Muscle of leg (tissue), 11 donors: ENCODE data around the gene KATNA1. TPM values are rescaled to one million over a fixed set of nuclear protein-coding genes. Genes with fewer than 3 reads are reported as not detected.
A peak's percentile ranks its signal among the peaks of the same experiment; 100 is the strongest.

Source experiments
- DNase-seq: peaks from one replicate; pipeline ENCODE4 v3.0.0; 2013
- H3K27ac ChIP-seq: one replicate; pipeline ENCODE4 v1.5.1; 2013; ENCODE audit warnings: mild to moderate bottlenecking, low read length, control low read depth
- H3K27me3 ChIP-seq: one replicate; pipeline ENCODE4 v1.6.1; 2013; ENCODE audit warnings: low read length; ENCODE audit not compliant: control insufficient read depth, insufficient read depth
- H3K36me3 ChIP-seq: one replicate; pipeline ENCODE4 v1.6.1; 2013; ENCODE audit warnings: low read length; ENCODE audit not compliant: control insufficient read depth, insufficient read depth
- H3K4me1 ChIP-seq: one replicate; pipeline ENCODE4 v1.6.1; 2013; ENCODE audit warnings: low read length; ENCODE audit not compliant: control insufficient read depth, insufficient read depth
- H3K4me3 ChIP-seq: one replicate; pipeline ENCODE4 v1.5.1; 2013; ENCODE audit warnings: low read length, control low read depth
- H3K9me3 ChIP-seq: replicated peaks from 2 replicates; pipeline ENCODE4 v1.6.1; 2013; ENCODE audit warnings: low read depth, low read length; ENCODE audit not compliant: control insufficient read depth
- WGBS: methylation state at CpG from one replicate; pipeline ENCODE4 v1.1.5; 2013; ENCODE audit warnings: missing lambda C conversion rate; ENCODE audit not compliant: insufficient coverage; 5-methylcytosine and 5-hydroxymethylcytosine counted together
- polyA plus RNA-seq, 8 donors: library from polyadenylated mRNA; unstranded; fragments of 120-200 nt; gene quantifications; one replicate each; pipeline versions ENCODE4 v1.2.1 to v1.2.3, GENCODE V29; 2013; ENCODE audit warnings: inconsistent platforms in 1 of 8, low replicate concordance in 1 of 8; ENCODE audit not compliant: insufficient read length in 8 of 8, insufficient read depth in 1 of 8
- total RNA-seq: library from RNA; stranded (reverse); fragments of 120-200 nt; gene quantifications from one replicate; pipeline ENCODE4 v1.2.4, GENCODE V29; 2013

Gene KATNA1
- total and polyA plus RNA-seq, 9 donors, result 19.1 to 24.7 (median 21.9) TPM

GRCh38 chr6:149567945-149568585, 80.4 kb downstream of the KATNA1 start:
- H3K4me1 ChIP-seq, result peaks cover 9% of the 10 kb centered on the region
- H3K27ac ChIP-seq, result no peak overlapping the region
- peaks cover 2% of the 10 kb centered on the region for H3K27me3 ChIP-seq
- peaks cover 2% of the 10 kb centered on the region for H3K36me3 ChIP-seq
- H3K4me3 ChIP-seq, result no peak overlapping the region
- H3K9me3 ChIP-seq, result no peaks in the 10 kb centered on the region
- WGBS, result no CpG with 5 or more reads among the region's 7 CpGs
- no peak for DNase-seq

- WGBS, result 42% methylated on average over 10 of the region's 12 CpGs
Observed at GRCh38 chr6:149567194-149567586, 81.3 kb downstream of the KATNA1 start.

GRCh38 chr6:149566410-149567193, 81.9 kb downstream of the KATNA1 start:
- under 1% methylated on average over 73 of the region's 81 CpGs for WGBS
- Histone ChIP-seq H3K36me3 (no peaks in the 10 kb centered on the region), H3K27me3 (peaks cover 2% of the 10 kb centered on the region), H3K4me3 (peak overlapping the region; percentile 96), H3K27ac (peak overlapping the region; percentile 91), H3K9me3 (no peaks in the 10 kb centered on the region), H3K4me1 (peaks cover 9% of the 10 kb centered on the region)
- DNase-seq, result peak; percentile 59

More at GRCh38 chr6:149567194-149567586, 81.3 kb downstream of the KATNA1 start:
- Histone ChIP-seq H3K36me3 (no peaks in the 10 kb centered on the region), H3K4me3 (peak overlapping the region; percentile 96), H3K4me1 (peaks cover 9% of the 10 kb centered on the region), H3K27me3 (peaks cover 2% of the 10 kb centered on the region), H3K27ac (peak overlapping the region; percentile 91), H3K9me3 (no peaks in the 10 kb centered on the region)
- no peak for DNase-seq

- Histone ChIP-seq H3K27me3 (peaks cover 3% of the 10 kb centered on the region), H3K36me3 (no peaks in the 10 kb centered on the region), H3K9me3 (no peaks in the 10 kb centered on the region), H3K27ac (peak within 1 kb of the TSS; percentile 91), H3K4me3 (peak within 1 kb of the TSS; percentile 96), H3K4me1 (peaks cover 9% of the 10 kb centered on the region)
- DNase-seq, result peak; percentile 98
- WGBS, result under 1% methylated on average over 32 of the region's 59 CpGs
Observed at GRCh38 chr6:149565527-149566409, 82.7 kb downstream of the KATNA1 start, which contains the start of gene GINM1. TSS of gene GINM1 (plus strand) at chr6:149566375. CDS start at chr6:149566415, 40 bp downstream.

- Histone ChIP-seq H3K9me3 (no peaks in the 10 kb centered on the region), H3K36me3 (no peaks in the 10 kb centered on the region), H3K27me3 (peaks cover 6% of the 10 kb centered on the region), H3K27ac (no peak overlapping the region), H3K4me3 (no peak overlapping the region), H3K4me1 (peaks cover 9% of the 10 kb centered on the region)
- 80% methylated on average over 1 of the region's 3 CpGs for WGBS
- no peak for DNase-seq
Observed at GRCh38 chr6:149563928-149564325, 84.6 kb downstream of the KATNA1 start.

GRCh38 chr6:149563203-149563927, 85.1 kb downstream of the KATNA1 start:
- no peak overlapping the region for H3K4me3 ChIP-seq
- H3K27ac ChIP-seq, result no peak overlapping the region

GRCh38 chr6:149560736-149561135, 87.8 kb downstream of the KATNA1 start:
- Histone ChIP-seq H3K27me3 (peaks cover 8% of the 10 kb centered on the region), H3K4me3 (no peak overlapping the region), H3K36me3 (no peaks in the 10 kb centered on the region), H3K27ac (no peak overlapping the region), H3K4me1 (no peaks in the 10 kb centered on the region), H3K9me3 (no peaks in the 10 kb centered on the region)
- no peak for DNase-seq
- WGBS, result no CpG with 5 or more reads among the region's 3 CpGs

More at GRCh38 chr6:149563203-149563927, 85.1 kb downstream of the KATNA1 start:
- no peaks in the 10 kb centered on the region for H3K9me3 ChIP-seq
- peaks cover 9% of the 10 kb centered on the region for H3K4me1 ChIP-seq
- no peaks in the 10 kb centered on the region for H3K36me3 ChIP-seq
- peaks cover 6% of the 10 kb centered on the region for H3K27me3 ChIP-seq
- WGBS, result 82% methylated on average over 2 of the region's 5 CpGs
- no peak for DNase-seq

GRCh38 chr6:149559389-149559788, 89.1 kb downstream of the KATNA1 start:
- no peak overlapping the region for H3K4me3 ChIP-seq
- WGBS, result 67% methylated on average over 1 of the region's 2 CpGs
- peaks cover 12% of the 10 kb centered on the region for H3K27me3 ChIP-seq

GRCh38 chr6:149558029-149558428, 90.5 kb downstream of the KATNA1 start:
- Histone ChIP-seq H3K27ac (no peak overlapping the region), H3K36me3 (no peaks in the 10 kb centered on the region), H3K27me3 (peaks cover 12% of the 10 kb centered on the region), H3K4me1 (no peaks in the 10 kb centered on the region), H3K9me3 (no peaks in the 10 kb centered on the region), H3K4me3 (no peak overlapping the region)
- DNase-seq, result no peak

More at GRCh38 chr6:149559389-149559788, 89.1 kb downstream of the KATNA1 start:
- no peak for DNase-seq
- Histone ChIP-seq H3K9me3 (no peaks in the 10 kb centered on the region), H3K27ac (no peak overlapping the region), H3K36me3 (no peaks in the 10 kb centered on the region), H3K4me1 (no peaks in the 10 kb centered on the region)
